H9 (cell line): ENCODE measurements around the gene PDLIM7. TPM values are rescaled to one million over a fixed set of nuclear protein-coding genes. Genes with fewer than 3 reads are reported as not detected.

ENCODE experiments used
- DNase-seq: peaks from one replicate; pipeline ENCODE4 v3.0.0-alpha.2; 2017
- H2AFZ ChIP-seq: one replicate; pipeline ENCODE4 v1.6.1; 2013; ENCODE audit warnings: mild to moderate bottlenecking, low read length, control low read depth, moderate library complexity
- H2AK5ac ChIP-seq: 2 replicates; pipeline ENCODE4 v1.6.1; 2013; ENCODE audit warnings: low read length, control low read depth, mixed read lengths; ENCODE audit not compliant: insufficient read length
- H2BK120ac ChIP-seq: one replicate; pipeline ENCODE4 v1.6.1; 2013; ENCODE audit warnings: low read depth, mild to moderate bottlenecking, low read length, control low read depth, inconsistent platforms; ENCODE audit not compliant: poor library complexity, severe bottlenecking
- H2BK12ac ChIP-seq: 2 replicates; pipeline ENCODE4 v1.6.1; 2013; ENCODE audit warnings: low read length, control low read depth, mixed read lengths, low read depth; ENCODE audit not compliant: insufficient read length
- H2BK15ac ChIP-seq: 2 replicates; pipeline ENCODE4 v1.6.1; 2013; ENCODE audit warnings: low read depth, low read length, control low read depth
- H2BK20ac ChIP-seq: one replicate; pipeline ENCODE4 v1.6.1; 2013; ENCODE audit warnings: low read depth, mild to moderate bottlenecking, low read length, control low read depth, inconsistent platforms; ENCODE audit not compliant: poor library complexity, severe bottlenecking
- H2BK5ac ChIP-seq: 2 replicates; pipeline ENCODE4 v1.6.1; 2013; ENCODE audit warnings: low read length, control low read depth, mixed read lengths; ENCODE audit not compliant: insufficient read length
- H3K14ac ChIP-seq: 2 replicates; pipeline ENCODE4 v1.6.1; 2013; ENCODE audit warnings: low read length, control low read depth; ENCODE audit not compliant: insufficient read depth
- H3K18ac ChIP-seq: 2 replicates; pipeline ENCODE4 v1.6.1; 2013; ENCODE audit warnings: low read depth, mild to moderate bottlenecking, mixed read lengths, low read length, control low read depth; ENCODE audit not compliant: insufficient read length
- H3K23ac ChIP-seq: 2 replicates; pipeline ENCODE4 v1.6.1; 2013; ENCODE audit warnings: low read length, control low read depth, mixed read lengths, low read depth; ENCODE audit not compliant: insufficient read length
- H3K23me2 ChIP-seq: 2 replicates; pipeline ENCODE4 v1.6.1; 2013; ENCODE audit warnings: low read depth, mild to moderate bottlenecking, mixed read lengths, low read length, control low read depth; ENCODE audit not compliant: insufficient read length, poor library complexity, severe bottlenecking
- H3K27ac ChIP-seq: 2 replicates; pipeline ENCODE4 v1.5.1; 2013; ENCODE audit warnings: low read length, control low read depth, mixed read lengths, low read depth; ENCODE audit not compliant: insufficient read length
- H3K27me3 ChIP-seq: 2 replicates; pipeline ENCODE4 v1.6.1; 2013; ENCODE audit warnings: low read length, control low read depth, inconsistent platforms; ENCODE audit not compliant: insufficient read depth
- H3K4ac ChIP-seq: 2 replicates; pipeline ENCODE4 v1.6.1; 2013; ENCODE audit warnings: low read depth, mild to moderate bottlenecking, control low read depth, inconsistent platforms, low read length, moderate library complexity
- H3K4me1 ChIP-seq: 2 replicates; pipeline ENCODE4 v1.6.1; 2013; ENCODE audit warnings: low read length, control low read depth, inconsistent platforms; ENCODE audit not compliant: insufficient read depth
- H3K4me2 ChIP-seq: 2 replicates; pipeline ENCODE4 v1.6.1; 2013; ENCODE audit warnings: low read length, control low read depth, mixed read lengths; ENCODE audit not compliant: insufficient read length, insufficient read depth
- H3K56ac ChIP-seq: 2 replicates; pipeline ENCODE4 v1.6.1; 2013; ENCODE audit warnings: low read depth, mild to moderate bottlenecking, mixed read lengths, low read length, control low read depth; ENCODE audit not compliant: insufficient read length
- H3K79me1 ChIP-seq: 2 replicates; pipeline ENCODE4 v1.6.1; 2013; ENCODE audit warnings: low read depth, mild to moderate bottlenecking, moderate library complexity, low read length, control low read depth, inconsistent platforms; ENCODE audit not compliant: insufficient read depth, poor library complexity, severe bottlenecking
- H3K79me2 ChIP-seq: 2 replicates; pipeline ENCODE4 v1.6.1; 2013; ENCODE audit warnings: low read length, control low read depth, inconsistent platforms; ENCODE audit not compliant: insufficient read depth
- H3K9ac ChIP-seq: 2 replicates; pipeline ENCODE4 v1.6.1; 2013; ENCODE audit warnings: low read length, control low read depth, mixed read lengths; ENCODE audit not compliant: insufficient read length; ENCODE audit errors: extremely low read depth
- H3K9me3 ChIP-seq: one replicate; pipeline ENCODE4 v1.6.1; 2013; ENCODE audit warnings: low read depth, low read length, inconsistent platforms; ENCODE audit not compliant: control insufficient read depth
- H3T11ph ChIP-seq: one replicate; pipeline ENCODE4 v1.6.1; 2013; ENCODE audit warnings: mild to moderate bottlenecking, low read length, control low read depth, inconsistent platforms
- H4K20me1 ChIP-seq: one replicate; pipeline ENCODE4 v1.6.1; 2013; ENCODE audit not compliant: control insufficient read depth, insufficient read length, insufficient read depth
- H4K5ac ChIP-seq: 2 replicates; pipeline ENCODE4 v1.6.1; 2013; ENCODE audit warnings: low read depth, mild to moderate bottlenecking, mixed read lengths, low read length, control low read depth; ENCODE audit not compliant: insufficient read length
- H4K8ac ChIP-seq: replicated peaks from 2 replicates; pipeline ENCODE4 v1.6.1; 2013; ENCODE audit warnings: low read length, control low read depth, mixed read lengths, low read depth; ENCODE audit not compliant: insufficient read length
- H4K91ac ChIP-seq: 2 replicates; pipeline ENCODE4 v1.6.1; 2013; ENCODE audit warnings: low read depth, mild to moderate bottlenecking, moderate library complexity, mixed read lengths, low read length, control low read depth; ENCODE audit not compliant: insufficient read length
- H3K27ac Mint-ChIP-seq, 3 experiments: 2 replicates in 2 of 3; 3 replicates in 1 of 3; pipeline ENCODE4 v1.8.0; 2020 to 2021; ENCODE audit warnings: mixed read lengths in 3 of 3, mild to moderate bottlenecking in 1 of 3, moderate library complexity in 1 of 3
- H3K27me3 Mint-ChIP-seq: 2 replicates; pipeline ENCODE4 v1.8.0; 2021; ENCODE audit warnings: low read depth, mild to moderate bottlenecking, moderate library complexity, mixed read lengths
- H3K36me3 Mint-ChIP-seq, 3 experiments: 2 replicates in 2 of 3; 3 replicates in 1 of 3; pipeline ENCODE4 v1.8.0; 2020 to 2021; ENCODE audit warnings: low read depth in 3 of 3, mixed read lengths in 3 of 3; ENCODE audit not compliant: insufficient read depth in 1 of 3
- H3K4me1 Mint-ChIP-seq, 2 experiments: 2 replicates each; pipeline ENCODE4 v1.8.0; 2020; ENCODE audit warnings: mixed read lengths in 2 of 2
- H3K4me3 Mint-ChIP-seq, 2 experiments: 2 replicates in 1 of 2; 3 replicates in 1 of 2; pipeline ENCODE4 v1.8.0; 2020 to 2021; ENCODE audit warnings: mild to moderate bottlenecking in 2 of 2, mixed read lengths in 2 of 2, moderate library complexity in 1 of 2
- H3K9me3 Mint-ChIP-seq, 2 experiments: 2 replicates in 1 of 2; 3 replicates in 1 of 2; pipeline ENCODE4 v1.8.0; 2020; ENCODE audit warnings: mild to moderate bottlenecking in 2 of 2, mixed read lengths in 2 of 2, moderate library complexity in 1 of 2
- WGBS: extraction: QIAGEN DNeasy Blood & Tissue Kit; methylation state at CpG from one replicate; pipeline ENCODE4 v1.1.7; 2013; ENCODE audit warnings: missing lambda C conversion rate, low lambda C conversion rate, mixed read lengths; ENCODE audit not compliant: insufficient read length; ENCODE audit errors: extremely low coverage; 5-methylcytosine and 5-hydroxymethylcytosine counted together
- total RNA-seq: library from RNA; stranded (reverse); gene quantifications from 2 replicates; pipeline ENCODE4 v1.2.1, GENCODE V29; 2021
- TF ChIP-seq, protein P1 (sequence below): fragments of 200-600 bp; sonication (generic); conservative IDR thresholded peaks from 3 replicates; pipeline ENCODE4 v1.8.0; 2021; ENCODE audit warnings: antibody characterized with exemption, mild to moderate bottlenecking

PDLIM7 gene
- total RNA-seq, 1 experiment from 2014 or later = 137 TPM

DNA sequence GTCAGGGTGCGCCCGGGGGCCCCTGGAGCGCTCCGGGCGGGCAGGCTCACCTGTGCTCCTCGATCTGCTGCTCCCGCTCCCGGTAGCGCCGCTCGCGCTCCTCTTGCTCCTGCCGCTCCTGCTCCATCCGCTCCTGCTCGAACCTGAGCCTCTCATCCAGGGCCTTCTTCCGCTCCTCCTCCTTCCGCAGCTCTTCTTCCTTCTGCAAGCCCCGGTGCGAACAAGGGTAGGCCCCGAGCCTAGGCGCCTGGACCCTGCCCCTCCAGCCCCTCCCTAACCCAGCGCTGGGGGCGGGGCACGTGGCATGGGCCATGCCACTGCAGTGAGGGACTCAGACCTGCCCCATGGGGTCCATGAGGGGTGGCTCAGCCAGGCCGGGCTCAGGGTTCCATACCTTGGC is 30.5 kb downstream of the PDLIM7 start:
- no peak overlapping the region for H3K4ac ChIP-seq
- peaks cover 18% of the 10 kb centered on the region; the same call in 1 of the 2 replicates for H3K79me2 ChIP-seq

More for the DNA sequence above, 30.5 kb downstream of the PDLIM7 start:
- Histone ChIP-seq H3K4me1 (peaks cover 13% of the 10 kb centered on the region; the same call in 1 of the 2 replicates), H2BK12ac (no peak overlapping the region), H3K79me1 (peaks cover 10% of the 10 kb centered on the region), H3T11ph (no peak overlapping the region), H4K8ac (no peak overlapping the region), H3K56ac (no peak overlapping the region), H3K27ac (no peak overlapping the region), H3K27me3 (no peaks in the 10 kb centered on the region), H2BK120ac (no peak overlapping the region), H3K23me2 (no peaks in the 10 kb centered on the region), H2AFZ (no peak overlapping the region), H3K23ac (no peak overlapping the region), H2AK5ac (no peak overlapping the region), H2BK20ac (no peak overlapping the region), H3K18ac (no peak overlapping the region), H4K20me1 (no peaks in the 10 kb centered on the region), H3K4me2 (no peak overlapping the region), H4K5ac (no peak overlapping the region), H4K91ac (no peak overlapping the region), H3K9ac (no peak overlapping the region), H3K14ac (no peak overlapping the region), H2BK5ac (no peak overlapping the region), H2BK15ac (no peak overlapping the region), H3K9me3 (no peaks in the 10 kb centered on the region)
- H3K9me3 Mint-ChIP-seq = peaks cover 2 to 11% of the 10 kb centered on the region in 2 experiments; a peak in 1 of 5 replicates
- no peak overlapping the region for H3K4me3 Mint-ChIP-seq
- no peaks in the 10 kb centered on the region for H3K27me3 Mint-ChIP-seq
- peaks cover 65 to 91% (median 89%) of the 10 kb centered on the region in 3 experiments for H3K36me3 Mint-ChIP-seq
- TF ChIP-seq, protein P1, sequence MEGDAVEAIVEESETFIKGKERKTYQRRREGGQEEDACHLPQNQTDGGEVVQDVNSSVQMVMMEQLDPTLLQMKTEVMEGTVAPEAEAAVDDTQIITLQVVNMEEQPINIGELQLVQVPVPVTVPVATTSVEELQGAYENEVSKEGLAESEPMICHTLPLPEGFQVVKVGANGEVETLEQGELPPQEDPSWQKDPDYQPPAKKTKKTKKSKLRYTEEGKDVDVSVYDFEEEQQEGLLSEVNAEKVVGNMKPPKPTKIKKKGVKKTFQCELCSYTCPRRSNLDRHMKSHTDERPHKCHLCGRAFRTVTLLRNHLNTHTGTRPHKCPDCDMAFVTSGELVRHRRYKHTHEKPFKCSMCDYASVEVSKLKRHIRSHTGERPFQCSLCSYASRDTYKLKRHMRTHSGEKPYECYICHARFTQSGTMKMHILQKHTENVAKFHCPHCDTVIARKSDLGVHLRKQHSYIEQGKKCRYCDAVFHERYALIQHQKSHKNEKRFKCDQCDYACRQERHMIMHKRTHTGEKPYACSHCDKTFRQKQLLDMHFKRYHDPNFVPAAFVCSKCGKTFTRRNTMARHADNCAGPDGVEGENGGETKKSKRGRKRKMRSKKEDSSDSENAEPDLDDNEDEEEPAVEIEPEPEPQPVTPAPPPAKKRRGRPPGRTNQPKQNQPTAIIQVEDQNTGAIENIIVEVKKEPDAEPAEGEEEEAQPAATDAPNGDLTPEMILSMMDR = no peak
- DNase-seq = no peak
- WGBS = no CpG with 5 or more reads among the region's 25 CpGs
- peaks cover 14 to 35% of the 10 kb centered on the region in 2 experiments for H3K4me1 Mint-ChIP-seq
- no peak overlapping the region for H3K27ac Mint-ChIP-seq
